ENCODE measurements around the gene PTDSS2.
"Not testable (repeated sequence)": the region's sequence is repeated elsewhere in the genome, so short reads cannot be mapped to it uniquely, and the experiment has no call there.

The PTDSS2 gene

DNA sequence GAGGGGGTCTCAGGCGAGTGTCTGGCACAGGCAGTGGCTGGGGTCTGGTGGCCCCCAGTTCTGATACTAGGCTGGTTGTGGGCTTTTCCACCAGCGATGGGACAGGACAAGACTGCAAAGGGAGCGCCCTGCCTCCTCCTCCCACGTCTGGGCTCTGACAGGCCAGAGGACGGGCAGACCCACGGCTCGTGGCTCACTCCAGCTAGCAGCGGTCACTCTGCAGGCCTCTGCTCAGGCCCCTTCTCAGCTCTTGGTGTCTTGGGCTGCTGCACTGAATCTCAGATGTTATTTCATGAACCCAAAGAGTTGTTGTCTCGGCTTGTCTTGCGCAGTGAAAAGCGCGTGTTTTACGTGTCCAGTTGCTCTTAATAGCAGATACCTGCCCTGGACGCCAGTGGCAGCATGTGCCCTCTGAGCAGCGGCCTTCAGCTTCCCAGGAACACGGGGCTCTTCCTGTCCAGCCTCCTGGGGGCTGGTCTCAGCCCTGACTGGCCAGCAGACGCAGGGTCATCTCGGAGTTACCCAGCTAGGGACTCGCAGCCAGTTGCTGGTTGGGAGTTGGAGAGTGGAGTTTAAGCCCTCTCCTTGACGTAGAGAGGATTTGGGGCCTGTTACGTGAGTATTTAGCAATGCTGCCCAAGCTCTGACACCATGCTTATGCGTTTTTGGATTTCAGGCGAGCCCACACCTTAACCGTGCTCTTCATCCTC, 9.6 kb downstream of the PTDSS2 start:
- H3K27ac Mint-ChIP-seq = no peak overlapping the region

DNA sequence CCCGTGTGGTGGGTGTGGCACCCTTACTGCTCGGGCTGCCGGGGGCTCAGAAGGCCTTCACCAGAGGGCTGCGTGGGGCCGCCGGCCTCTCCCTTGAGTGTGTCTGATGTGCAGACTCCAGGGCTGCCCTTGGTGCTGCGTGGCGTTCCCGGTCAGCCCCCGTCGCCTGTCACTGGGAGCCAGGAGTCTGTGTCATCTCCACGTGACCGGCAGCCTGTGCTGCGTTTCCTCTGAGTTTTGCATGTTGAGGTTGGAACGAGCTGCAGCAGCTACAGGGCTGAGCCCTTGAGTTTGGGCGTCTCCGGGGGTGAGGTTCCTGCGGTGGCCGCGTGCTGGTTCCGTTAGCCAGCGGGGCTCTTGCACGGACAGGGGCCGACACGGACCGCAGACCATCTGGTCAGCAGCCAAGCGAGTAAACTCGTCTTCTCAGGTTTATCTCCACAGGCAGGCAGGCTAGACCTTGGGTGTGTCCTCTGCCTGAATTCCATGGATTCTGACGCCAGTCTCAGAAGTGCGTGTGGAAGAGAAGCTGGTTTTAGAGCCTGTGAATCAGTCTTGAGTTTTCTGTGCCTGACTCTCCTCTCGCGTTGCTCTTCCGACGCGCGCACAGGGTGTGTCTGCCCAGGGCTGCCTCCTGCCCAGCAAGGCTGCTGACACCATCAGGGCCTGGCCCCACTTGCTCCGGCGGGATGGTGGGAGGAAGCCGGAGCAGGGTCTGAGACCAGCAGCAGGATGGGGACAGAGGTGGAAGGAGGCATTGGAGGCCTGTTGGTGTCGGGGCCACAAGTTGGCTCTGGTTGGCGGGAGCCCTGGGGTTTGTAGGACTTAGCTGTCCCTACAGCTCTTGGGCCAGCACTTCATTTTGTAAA, 10.5 kb downstream of the PTDSS2 start:
- Mint-ChIP-seq H3K27me3 (no peaks in the 10 kb centered on the region), H3K4me1 (peaks cover 21% of the 10 kb centered on the region), H3K4me3 (no peak overlapping the region), H3K9me3 (no peaks in the 10 kb centered on the region), H3K36me3 (ENCODE audit: low read depth) (peaks cover 16% of the 10 kb centered on the region), H3K27ac (no peak overlapping the region)
- no peak for DNase-seq
- ATAC-seq = no peak

More for the DNA sequence above, 9.6 kb downstream of the PTDSS2 start:
- H3K36me3 Mint-ChIP-seq (ENCODE audit: low read depth) = peaks cover 16% of the 10 kb centered on the region
- H3K4me1 Mint-ChIP-seq = peaks cover 22% of the 10 kb centered on the region
- no peak for DNase-seq
- no peak overlapping the region for H3K4me3 Mint-ChIP-seq
- no peak for ATAC-seq
- no peaks in the 10 kb centered on the region for H3K27me3 Mint-ChIP-seq
- no peaks in the 10 kb centered on the region for H3K9me3 Mint-ChIP-seq

DNA sequence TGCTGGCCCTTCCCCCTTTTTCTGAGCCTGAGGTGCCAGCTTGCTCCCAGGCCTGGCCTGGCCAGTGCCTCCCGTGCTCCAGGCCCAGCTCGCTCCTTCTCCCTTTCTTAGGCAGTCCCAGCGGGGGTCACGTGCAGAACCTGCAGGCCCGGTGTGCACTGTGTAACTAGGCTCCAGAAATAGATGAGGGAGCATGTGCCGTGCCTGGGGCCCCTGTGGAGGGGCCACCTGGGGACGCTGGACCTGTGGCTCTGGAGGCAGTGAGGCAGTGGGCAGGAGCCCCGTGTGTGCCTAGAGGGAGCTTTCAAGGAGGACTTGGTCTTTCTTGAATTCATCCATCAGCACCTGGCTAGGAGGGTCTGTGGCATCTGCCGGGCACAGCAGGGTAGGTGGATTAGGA, 11.5 kb downstream of the PTDSS2 start:
- no peak overlapping the region for H3K4me3 Mint-ChIP-seq
- no peaks in the 10 kb centered on the region for H3K27me3 Mint-ChIP-seq
- ATAC-seq (no peak), DNase-seq (no peak)
- H3K4me1 Mint-ChIP-seq = peaks cover 14% of the 10 kb centered on the region
- H3K36me3 Mint-ChIP-seq (ENCODE audit: low read depth) = peaks cover 13% of the 10 kb centered on the region
- no peaks in the 10 kb centered on the region for H3K9me3 Mint-ChIP-seq
- H3K27ac Mint-ChIP-seq = no peak overlapping the region

- peaks cover 9% of the 10 kb centered on the region for H3K36me3 Mint-ChIP-seq (ENCODE audit: low read depth)
- H3K4me1 Mint-ChIP-seq = peaks cover 7% of the 10 kb centered on the region
- no peak overlapping the region for H3K27ac Mint-ChIP-seq
- no peaks in the 10 kb centered on the region for H3K27me3 Mint-ChIP-seq
- no peaks in the 10 kb centered on the region for H3K9me3 Mint-ChIP-seq
- H3K4me3 Mint-ChIP-seq = no peak overlapping the region
- no peak for ATAC-seq
- no peak for DNase-seq
These were observed 12.2 kb downstream of the PTDSS2 start for GRCh38 chr11:462107-462890.

DNA sequence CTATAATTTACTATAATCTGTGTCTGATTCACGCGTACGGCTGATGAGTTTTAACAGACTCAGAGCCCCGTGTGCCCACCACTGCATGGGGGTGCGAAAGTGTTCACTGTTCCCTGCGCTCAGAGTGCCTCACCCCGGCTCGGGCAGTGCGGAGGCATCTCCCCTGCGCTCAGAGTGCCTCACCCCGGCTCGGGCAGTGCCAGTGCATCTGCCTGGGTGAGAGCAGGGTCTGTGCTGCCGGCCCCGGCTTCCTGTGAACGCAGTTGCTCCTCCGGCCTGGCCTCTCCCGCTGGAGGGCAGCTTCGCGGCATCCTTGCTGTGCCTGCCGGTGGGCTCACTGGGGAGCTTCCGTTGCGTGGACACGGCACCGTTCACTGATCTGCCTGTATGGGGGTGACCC, 14.2 kb downstream of the PTDSS2 start:
- no peak for ATAC-seq
- Mint-ChIP-seq H3K4me3 (no peak overlapping the region), H3K36me3 (ENCODE audit: low read depth) (peaks cover 6% of the 10 kb centered on the region), H3K27ac (no peak overlapping the region), H3K9me3 (no peaks in the 10 kb centered on the region), H3K4me1 (no peaks in the 10 kb centered on the region), H3K27me3 (no peaks in the 10 kb centered on the region)
- DNase-seq = no peak

GRCh38 chr11:465896-466530, 15.9 kb downstream of the PTDSS2 start:
- Mint-ChIP-seq H3K9me3 (no peaks in the 10 kb centered on the region), H3K27ac (no peak overlapping the region), H3K4me3 (no peak overlapping the region), H3K4me1 (no peaks in the 10 kb centered on the region), H3K27me3 (no peaks in the 10 kb centered on the region), H3K36me3 (ENCODE audit: low read depth) (peaks cover 2% of the 10 kb centered on the region)
- no peak for DNase-seq
- no peak for ATAC-seq

- Mint-ChIP-seq H3K4me1 (no peaks in the 10 kb centered on the region), H3K27ac (no peak overlapping the region)
These were observed 18.0 kb downstream of the PTDSS2 start for GRCh38 chr11:468036-468435.

DNA sequence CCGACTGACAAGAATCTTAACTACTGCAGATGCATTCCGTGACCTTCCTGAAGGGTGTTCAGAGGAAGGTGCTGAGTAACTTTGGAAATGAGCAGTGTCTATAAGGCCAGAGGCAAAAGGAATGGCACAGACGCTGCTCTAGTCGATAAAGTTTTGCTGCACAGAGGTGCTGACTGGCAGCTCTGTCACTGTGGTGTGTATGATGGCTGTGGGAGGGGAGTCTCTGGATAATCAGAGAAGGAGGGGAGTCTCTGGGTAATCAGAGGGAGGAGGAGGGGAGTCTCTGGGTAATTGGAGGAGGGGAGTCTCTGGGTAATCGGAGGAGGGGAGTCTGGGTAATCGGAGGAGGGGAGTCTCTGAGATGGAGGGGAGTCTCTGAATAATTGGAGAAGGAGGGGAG, 18.4 kb downstream of the PTDSS2 start:
- no peaks in the 10 kb centered on the region for H3K4me1 Mint-ChIP-seq

More at GRCh38 chr11:468036-468435, 18.0 kb downstream of the PTDSS2 start:
- DNase-seq (no peak), ATAC-seq (no peak)
- Mint-ChIP-seq H3K9me3 (no peaks in the 10 kb centered on the region), H3K27me3 (no peaks in the 10 kb centered on the region), H3K36me3 (ENCODE audit: low read depth) (peaks cover 2% of the 10 kb centered on the region), H3K4me3 (no peak overlapping the region)

GRCh38 chr11:469026-469683, 19.1 kb downstream of the PTDSS2 start:
- H3K4me1 Mint-ChIP-seq = not testable (repeated sequence)

More for the DNA sequence above, 18.4 kb downstream of the PTDSS2 start:
- no peak overlapping the region for H3K27ac Mint-ChIP-seq
- H3K27me3 Mint-ChIP-seq = no peaks in the 10 kb centered on the region
- DNase-seq = no peak
- no peak for ATAC-seq
- H3K9me3 Mint-ChIP-seq = no peaks in the 10 kb centered on the region
- no peak overlapping the region for H3K4me3 Mint-ChIP-seq
- H3K36me3 Mint-ChIP-seq (ENCODE audit: low read depth) = peaks cover 2% of the 10 kb centered on the region

DNA sequence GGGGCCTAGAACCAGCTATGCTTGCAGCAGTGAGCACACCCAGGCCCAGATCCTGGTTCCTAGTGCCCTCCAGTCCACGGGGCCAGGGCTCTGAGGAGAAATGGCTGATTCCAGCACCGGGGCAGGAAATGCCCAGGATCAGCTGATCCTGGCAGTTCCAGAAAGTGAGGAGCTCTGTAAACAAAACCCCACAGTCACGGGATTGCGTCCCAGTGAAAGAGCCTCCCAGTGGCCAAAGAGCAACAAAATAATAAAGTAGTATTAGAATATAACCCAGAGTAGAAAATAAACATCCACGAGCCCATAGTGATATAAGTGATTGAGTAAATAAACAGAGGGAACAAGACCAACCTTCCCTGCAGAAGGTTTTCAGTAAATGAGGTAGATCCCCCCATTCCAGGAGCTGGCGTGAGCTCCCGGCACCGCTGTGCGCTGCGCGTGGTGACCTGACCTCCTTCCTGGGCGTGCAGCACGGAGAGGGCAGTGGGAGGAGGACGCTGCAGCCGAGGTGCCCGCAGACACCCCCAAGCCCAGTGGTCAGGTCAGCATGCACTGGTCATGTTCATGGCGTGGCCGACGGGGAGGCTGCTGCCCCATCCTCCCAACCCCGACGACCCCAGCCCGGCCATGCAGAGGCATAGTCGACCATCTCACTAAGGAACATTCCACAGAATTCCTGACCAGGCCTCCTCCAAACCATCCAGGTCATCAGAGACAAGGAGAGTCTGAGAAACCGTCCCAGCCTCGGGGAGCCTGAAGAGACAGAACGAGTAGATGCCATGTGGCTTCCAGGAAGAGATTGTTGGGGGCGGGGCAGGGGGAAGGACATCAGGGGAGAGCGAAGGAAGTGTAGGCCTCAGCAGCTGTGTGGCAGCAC, 19.8 kb downstream of the PTDSS2 start:
- H3K36me3 Mint-ChIP-seq (ENCODE audit: low read depth) = peaks cover 2% of the 10 kb centered on the region

More at GRCh38 chr11:469026-469683, 19.1 kb downstream of the PTDSS2 start:
- H3K36me3 Mint-ChIP-seq (ENCODE audit: low read depth); H3K27ac Mint-ChIP-seq; DNase-seq; H3K27me3 Mint-ChIP-seq; ATAC-seq; H3K4me3 Mint-ChIP-seq; H3K9me3 Mint-ChIP-seq: not testable (repeated sequence)

GRCh38 chr11:471468-472145, 21.5 kb downstream of the PTDSS2 start:
- H3K27ac Mint-ChIP-seq = no peak overlapping the region
- H3K36me3 Mint-ChIP-seq (ENCODE audit: low read depth) = peaks cover 2% of the 10 kb centered on the region
- H3K27me3 Mint-ChIP-seq = no peaks in the 10 kb centered on the region
- H3K4me3 Mint-ChIP-seq = no peak overlapping the region
- no peaks in the 10 kb centered on the region for H3K4me1 Mint-ChIP-seq
- no peaks in the 10 kb centered on the region for H3K9me3 Mint-ChIP-seq
- DNase-seq (no peak), ATAC-seq (no peak)

More for the DNA sequence above, 19.8 kb downstream of the PTDSS2 start:
- ATAC-seq (no peak), DNase-seq (no peak)
- no peak overlapping the region for H3K4me3 Mint-ChIP-seq
- no peaks in the 10 kb centered on the region for H3K27me3 Mint-ChIP-seq
- no peak overlapping the region for H3K27ac Mint-ChIP-seq
- no peaks in the 10 kb centered on the region for H3K9me3 Mint-ChIP-seq
- no peaks in the 10 kb centered on the region for H3K4me1 Mint-ChIP-seq

GRCh38 chr11:472272-472671, 22.2 kb downstream of the PTDSS2 start:
- Mint-ChIP-seq H3K9me3 (no peaks in the 10 kb centered on the region), H3K4me1 (no peaks in the 10 kb centered on the region)

DNA sequence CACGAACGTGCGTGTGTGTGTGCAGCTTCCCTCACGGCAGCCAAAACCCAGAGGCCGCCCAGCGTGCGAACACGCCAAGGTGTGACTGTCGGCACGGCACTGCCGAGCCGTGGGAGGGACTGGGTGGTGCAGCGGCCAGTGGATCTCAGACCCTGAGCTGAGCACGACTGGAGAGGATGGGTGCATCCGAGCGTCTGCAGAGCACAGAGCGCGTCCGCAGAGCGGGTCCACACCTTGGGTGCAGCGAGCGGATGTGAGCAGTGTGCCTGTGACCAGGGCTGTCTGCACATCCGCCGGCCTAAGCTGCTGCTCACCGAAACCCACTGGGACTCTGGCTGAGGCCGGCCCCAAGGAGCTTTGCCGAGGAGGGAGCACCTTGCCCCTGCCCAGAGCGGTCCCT, 22.7 kb downstream of the PTDSS2 start:
- DNase-seq (no peak), ATAC-seq (no peak)
- Mint-ChIP-seq H3K27me3 (no peaks in the 10 kb centered on the region), H3K9me3 (no peaks in the 10 kb centered on the region), H3K4me3 (no peak overlapping the region), H3K27ac (no peak overlapping the region), H3K36me3 (ENCODE audit: low read depth) (no peaks in the 10 kb centered on the region), H3K4me1 (no peaks in the 10 kb centered on the region)

More at GRCh38 chr11:472272-472671, 22.2 kb downstream of the PTDSS2 start:
- H3K4me3 Mint-ChIP-seq = no peak overlapping the region
- H3K27me3 Mint-ChIP-seq = no peaks in the 10 kb centered on the region
- ATAC-seq (no peak), DNase-seq (no peak)
- H3K36me3 Mint-ChIP-seq (ENCODE audit: low read depth) = no peaks in the 10 kb centered on the region
- H3K27ac Mint-ChIP-seq = no peak overlapping the region
